GM12864 (cell line): Measurements from ENCODE around the gene SMIM7.

Experiments used
- DNase-seq: peaks from one replicate; pipeline ENCODE4 v3.0.0-alpha.2; 2011; ENCODE audit warnings: low read depth
- H3K4me3 ChIP-seq: 2 replicates; pipeline ENCODE4 v1.5.1; 2011; ENCODE audit warnings: mild to moderate bottlenecking, low read depth, low read length, control low read depth
- TF ChIP-seq, protein P1 (sequence below): IDR thresholded peaks from 2 replicates; pipeline ENCODE4 v1.5.1; 2011; ENCODE audit warnings: low read depth, mild to moderate bottlenecking, moderate library complexity, low read length, control low read depth, inconsistent platforms; ENCODE audit errors: missing control alignments

The SMIM7 gene

GRCh38 chr19:16645140-16645539 lies 14.8 kb downstream of the SMIM7 start:
- no peak for DNase-seq
- H3K4me3 ChIP-seq = no peak overlapping the region
- TF ChIP-seq, protein P1, sequence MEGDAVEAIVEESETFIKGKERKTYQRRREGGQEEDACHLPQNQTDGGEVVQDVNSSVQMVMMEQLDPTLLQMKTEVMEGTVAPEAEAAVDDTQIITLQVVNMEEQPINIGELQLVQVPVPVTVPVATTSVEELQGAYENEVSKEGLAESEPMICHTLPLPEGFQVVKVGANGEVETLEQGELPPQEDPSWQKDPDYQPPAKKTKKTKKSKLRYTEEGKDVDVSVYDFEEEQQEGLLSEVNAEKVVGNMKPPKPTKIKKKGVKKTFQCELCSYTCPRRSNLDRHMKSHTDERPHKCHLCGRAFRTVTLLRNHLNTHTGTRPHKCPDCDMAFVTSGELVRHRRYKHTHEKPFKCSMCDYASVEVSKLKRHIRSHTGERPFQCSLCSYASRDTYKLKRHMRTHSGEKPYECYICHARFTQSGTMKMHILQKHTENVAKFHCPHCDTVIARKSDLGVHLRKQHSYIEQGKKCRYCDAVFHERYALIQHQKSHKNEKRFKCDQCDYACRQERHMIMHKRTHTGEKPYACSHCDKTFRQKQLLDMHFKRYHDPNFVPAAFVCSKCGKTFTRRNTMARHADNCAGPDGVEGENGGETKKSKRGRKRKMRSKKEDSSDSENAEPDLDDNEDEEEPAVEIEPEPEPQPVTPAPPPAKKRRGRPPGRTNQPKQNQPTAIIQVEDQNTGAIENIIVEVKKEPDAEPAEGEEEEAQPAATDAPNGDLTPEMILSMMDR = no peak

DNA sequence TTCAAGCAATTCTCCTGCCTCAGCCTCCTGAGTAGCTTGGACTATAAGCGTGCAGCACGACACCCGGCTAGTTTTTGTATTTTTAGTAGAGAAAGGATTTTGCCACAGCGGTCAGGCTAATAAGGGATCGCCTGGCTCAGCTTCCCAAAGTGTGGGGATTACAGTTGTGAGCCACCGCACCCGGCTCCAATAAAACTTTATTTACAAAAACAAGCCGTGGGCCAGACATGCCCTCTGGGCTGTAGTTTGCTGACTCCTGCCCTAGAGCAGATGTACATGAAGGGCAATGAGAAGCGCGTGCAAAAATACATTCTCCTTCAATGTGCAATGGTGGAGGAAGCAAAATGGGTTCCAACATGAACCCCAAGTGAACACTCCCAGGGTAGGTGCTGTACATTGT lies 18.2 kb downstream of the SMIM7 start:
- TF ChIP-seq, protein P1 = no peak
- H3K4me3 ChIP-seq = no peak overlapping the region
- DNase-seq = no peak

GRCh38 chr19:16640951-16641350 lies 19.0 kb downstream of the SMIM7 start:
- DNase-seq = no peak

DNA sequence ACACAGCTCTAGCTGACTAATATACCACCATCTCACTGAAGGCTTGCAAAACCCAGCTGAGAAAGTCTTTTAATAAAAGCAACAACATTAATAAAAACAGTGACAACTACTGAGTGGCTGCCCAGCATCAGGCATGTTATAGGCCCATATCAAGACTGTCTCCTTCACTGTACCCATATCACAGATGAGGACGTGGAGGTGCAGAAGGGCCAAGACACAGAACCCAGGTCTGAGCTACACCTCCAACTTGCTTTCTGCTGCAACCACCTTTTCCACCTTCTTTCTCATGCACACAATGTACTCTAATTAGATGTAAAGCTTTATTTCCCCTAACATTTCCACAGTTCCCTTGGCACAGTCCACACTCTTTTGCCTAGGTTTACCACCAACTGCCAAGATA lies 21.3 kb downstream of the SMIM7 start:
- DNase-seq = no peak
- H3K4me3 ChIP-seq = no peak overlapping the region
- TF ChIP-seq, protein P1 = no peak

More at GRCh38 chr19:16640951-16641350, 19.0 kb downstream of the SMIM7 start:
- no peak overlapping the region for H3K4me3 ChIP-seq
- TF ChIP-seq, protein P1 = no peak

- no peak overlapping the region for H3K4me3 ChIP-seq
- TF ChIP-seq, protein P1 = no peak
- no peak for DNase-seq
These were observed 22.4 kb downstream of the SMIM7 start for GRCh38 chr19:16637535-16637934.

GRCh38 chr19:16631465-16631864 lies 28.5 kb downstream of the SMIM7 start:
- TF ChIP-seq, protein P1 = no peak
- no peak overlapping the region for H3K4me3 ChIP-seq
- no peak for DNase-seq

DNA sequence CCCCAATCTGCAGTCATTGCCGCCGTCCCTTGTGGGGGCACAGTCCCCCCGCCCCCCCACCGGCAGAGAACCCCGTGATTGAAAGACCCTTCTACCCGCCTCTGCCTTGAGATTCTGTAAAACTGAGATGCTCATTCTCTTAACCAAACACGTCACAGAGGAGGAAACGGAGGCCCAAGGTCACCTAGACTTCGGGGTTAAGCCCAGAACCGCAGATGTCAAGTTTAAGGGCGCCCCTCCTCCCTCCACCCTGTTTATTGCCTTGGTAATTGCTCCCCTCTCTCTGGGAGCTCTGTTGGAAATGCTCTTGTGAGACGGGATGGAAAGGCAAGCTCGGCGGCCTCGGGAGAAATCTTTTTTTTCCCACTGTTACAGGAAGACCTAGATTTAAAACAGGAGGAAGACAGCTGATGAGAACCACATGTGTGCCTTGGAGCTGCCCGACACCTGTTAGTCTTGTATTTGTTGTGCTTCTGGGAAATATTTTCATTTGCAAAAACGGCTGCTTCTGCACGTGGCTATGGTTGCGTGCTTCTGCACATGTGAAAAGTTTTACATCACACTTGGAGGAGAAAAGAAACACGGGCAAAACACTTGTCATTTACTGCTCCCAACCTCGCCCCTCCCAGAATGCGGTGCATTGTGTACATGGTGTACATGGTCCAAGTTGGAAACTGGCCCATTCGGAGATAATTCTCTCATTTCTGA lies 30.8 kb downstream of the SMIM7 start:
- peak overlapping the region; percentile 72 for H3K4me3 ChIP-seq
- TF ChIP-seq, protein P1 = no peak
- DNase-seq = peak; percentile 43
